H4 (cell line): ENCODE results near the gene SLC49A3. TPM values are rescaled to one million over a fixed set of nuclear protein-coding genes. Genes with fewer than 3 reads are reported as not detected.
A peak's percentile ranks its signal among the peaks of the same experiment; 100 is the strongest.
"Not testable (repeated sequence)": the region's sequence is repeated elsewhere in the genome, so short reads cannot be mapped to it uniquely, and the experiment has no call there.

Source experiments
- DNase-seq: peaks from one replicate; pipeline ENCODE4 v3.0.0-alpha.2; 2015; ENCODE audit warnings: low spot score
- total RNA-seq: library from RNA; depleted of rRNA; stranded (reverse); fragments of >200 nt; shearing (Covaris generic); gene quantifications from 2 replicates; pipeline ENCODE4 v1.2.3, GENCODE V29; 2014

SLC49A3 gene
- total RNA-seq, 1 experiment from 2014 or later: not detected

DNA sequence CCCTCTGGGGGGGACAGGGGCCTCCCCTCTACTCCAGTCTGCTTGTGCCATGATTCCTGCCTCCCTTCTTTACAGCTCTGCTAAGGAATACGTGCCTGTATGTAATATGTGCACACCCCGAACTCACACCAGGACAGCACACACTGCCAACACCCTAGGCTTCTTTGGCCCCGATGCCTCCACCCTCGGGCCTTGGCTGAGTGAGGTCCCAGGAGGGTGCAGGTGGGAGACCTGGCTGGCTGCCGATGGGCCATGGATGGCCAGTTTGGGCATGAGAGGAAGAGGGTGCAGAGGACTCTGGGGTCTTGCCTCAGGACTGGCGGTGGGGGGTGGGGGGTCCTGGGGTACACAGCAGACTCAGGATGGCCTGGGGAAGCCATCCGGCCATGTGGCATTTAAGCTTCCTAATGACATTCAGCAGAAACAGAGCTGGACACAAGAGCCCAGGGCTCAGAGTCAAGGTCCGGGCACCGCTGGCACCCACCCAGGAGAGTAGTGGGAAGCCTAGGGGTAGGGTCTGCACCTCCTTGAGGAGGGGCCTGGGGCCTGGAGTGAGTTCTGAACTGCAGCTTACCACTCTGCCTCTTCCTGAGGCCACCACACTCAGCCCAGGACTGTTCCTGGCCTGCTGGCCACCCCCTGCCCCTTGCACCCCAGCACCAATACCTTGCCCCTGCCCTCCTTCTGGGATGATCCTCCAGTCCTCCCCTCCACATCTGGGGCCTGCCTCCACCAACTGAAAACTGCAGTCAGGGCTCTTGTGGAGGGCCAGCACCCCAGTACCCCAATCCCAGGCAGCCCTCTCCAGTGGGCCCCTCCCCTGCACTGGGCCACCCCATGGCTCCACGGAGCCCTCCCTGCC, 14.6 kb upstream of the SLC49A3 start:
- DNase-seq: no peak

GRCh38 chr4:702618-703048, 13.7 kb upstream of the SLC49A3 start:
- DNase-seq: no peak

- no peak for DNase-seq
Measured at GRCh38 chr4:700587-701264, 11.8 kb upstream of the SLC49A3 start.

- no peak for DNase-seq
Measured at GRCh38 chr4:699816-700580, 11.0 kb upstream of the SLC49A3 start.

DNA sequence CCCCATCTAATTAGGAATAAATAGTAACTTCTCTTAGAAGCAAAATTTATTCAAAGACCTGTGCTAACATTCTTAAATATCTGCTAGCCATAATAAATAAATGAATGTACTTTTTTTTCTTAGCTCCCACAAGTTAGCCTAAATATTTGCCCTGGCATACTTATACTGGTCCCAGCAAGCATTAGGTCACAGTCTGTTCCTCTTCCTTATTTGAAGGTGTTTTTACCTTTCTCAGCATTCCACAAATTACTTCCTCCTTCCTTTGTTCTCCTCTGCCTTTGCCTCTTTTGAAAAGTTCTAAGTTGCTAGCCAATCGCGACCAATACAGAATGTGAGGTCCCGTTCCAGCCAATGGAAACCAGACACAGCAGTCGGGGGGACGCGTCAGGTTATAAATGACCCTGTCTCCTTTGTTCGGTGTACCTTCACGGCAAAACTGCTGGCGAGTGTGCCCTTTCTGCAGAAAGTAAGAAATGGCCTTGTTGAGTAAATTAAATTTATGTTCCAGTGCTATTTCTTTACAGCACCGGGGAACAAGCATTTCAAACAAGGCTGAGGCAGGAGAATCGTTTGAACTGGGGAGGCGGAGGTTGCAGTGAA, 5.5 kb upstream of the SLC49A3 start:
- DNase-seq: not testable (repeated sequence)

- no peak for DNase-seq
Measured at GRCh38 chr4:692771-693554, 4.0 kb upstream of the SLC49A3 start.

DNA sequence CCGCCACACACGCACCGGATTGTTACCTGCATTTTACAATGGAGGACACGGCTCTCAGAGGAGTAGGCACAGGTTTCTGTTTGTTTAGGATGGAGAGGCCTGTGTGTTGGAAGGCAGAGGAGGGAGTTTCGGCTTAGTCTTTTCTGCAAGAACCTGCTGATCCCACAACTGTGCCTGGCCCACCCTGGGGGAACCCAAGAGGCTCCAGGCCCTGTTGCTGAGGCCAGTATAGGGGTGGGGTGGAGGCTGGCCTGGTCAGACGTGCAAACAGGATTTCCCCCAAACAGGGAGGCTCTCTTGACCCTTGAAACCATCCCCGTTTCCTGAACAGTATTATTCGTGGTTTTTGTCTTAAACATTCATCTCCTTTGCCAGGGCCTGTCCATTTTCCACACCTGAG, 772 bp upstream of the SLC49A3 start:
- no peak for DNase-seq

DNA sequence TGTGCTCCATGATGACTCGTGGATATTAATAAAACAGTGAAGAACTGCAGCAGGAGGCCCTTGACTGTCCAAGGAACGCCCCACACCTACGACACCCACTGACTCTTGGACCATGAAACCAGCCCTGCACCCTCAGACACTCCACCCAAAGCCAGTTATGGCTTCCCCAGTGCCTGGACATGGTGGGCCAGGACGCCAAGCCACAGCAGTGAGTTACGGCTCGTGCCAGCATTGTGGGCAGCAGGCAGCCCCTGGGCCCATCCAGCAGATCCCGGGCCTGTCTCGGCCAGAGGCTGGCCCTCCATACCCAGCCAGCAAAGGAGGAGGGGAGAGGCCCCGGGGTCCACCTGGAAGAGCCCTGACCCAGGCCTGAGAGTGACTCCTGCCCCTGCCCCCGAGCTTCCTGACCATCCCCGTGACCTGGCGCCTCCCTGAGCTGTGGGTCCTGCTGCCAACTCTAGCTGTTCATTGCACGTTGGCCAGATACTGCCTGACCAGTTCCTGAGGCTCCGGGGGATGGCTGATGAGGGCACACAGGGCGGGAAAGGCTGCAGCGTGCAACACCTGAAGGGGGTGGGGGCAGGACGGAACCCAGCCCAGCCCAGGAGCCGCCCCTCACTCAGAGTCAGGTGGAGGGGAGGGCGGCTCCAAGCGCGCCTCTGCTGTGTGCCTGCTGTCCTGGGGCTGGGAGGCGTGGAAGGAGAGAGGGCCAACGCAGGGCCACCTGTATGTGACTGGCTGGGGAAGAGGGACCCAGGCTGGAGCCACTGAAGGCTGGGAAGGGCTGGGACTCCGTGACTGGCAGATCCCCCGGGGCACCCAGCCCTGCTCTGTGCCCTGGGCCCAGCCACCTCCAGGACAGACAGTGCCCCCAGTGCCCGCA, 739 bp downstream of the SLC49A3 start:
- no peak for DNase-seq

DNA sequence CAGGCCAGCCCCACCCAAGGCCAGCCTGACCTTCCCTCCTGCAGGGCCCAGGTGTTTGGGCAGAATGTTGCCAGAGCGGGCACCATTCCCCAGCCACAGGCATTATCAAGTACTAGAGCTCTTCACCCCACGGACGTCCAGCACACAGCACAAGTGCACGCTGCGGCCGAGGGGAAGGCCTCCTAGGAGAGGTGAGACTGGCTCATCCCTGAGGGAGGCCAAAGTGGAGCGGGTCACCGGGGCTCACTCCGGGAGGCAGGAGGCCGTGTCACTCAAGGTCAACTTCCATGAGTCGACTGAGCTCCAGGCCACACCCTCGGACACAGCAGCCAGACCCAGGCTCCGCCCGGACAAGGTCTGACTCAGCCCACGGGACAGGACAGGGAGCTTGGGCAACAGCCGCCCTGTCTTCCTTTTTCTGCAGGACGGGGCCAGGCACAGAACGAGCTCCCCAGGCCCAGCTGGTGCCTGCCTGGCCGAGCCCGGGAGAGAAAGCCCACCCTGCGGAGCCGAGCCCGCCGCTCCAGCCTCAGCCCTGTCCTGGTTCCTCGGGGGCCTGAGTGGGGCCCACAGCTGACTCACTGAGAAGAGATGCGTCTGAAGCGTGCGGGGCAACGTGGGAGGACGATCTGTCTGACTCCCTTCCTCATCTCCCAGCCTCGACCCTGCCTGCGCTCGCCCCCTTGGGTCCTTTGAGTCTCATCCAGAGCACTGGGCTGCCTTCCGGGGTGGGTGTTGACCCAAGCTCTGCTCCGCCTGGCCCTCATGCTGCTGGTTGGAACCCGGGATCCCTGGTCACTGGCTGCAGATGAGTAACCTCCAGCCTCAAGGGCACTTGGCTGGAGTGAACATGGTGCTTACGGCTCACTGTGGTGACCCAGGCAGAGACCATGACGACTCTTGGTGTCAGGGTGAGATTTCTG, 1.6 kb downstream of the SLC49A3 start:
- DNase-seq: peak; percentile 84

- no peak for DNase-seq
Measured at GRCh38 chr4:686413-687040, 2.4 kb downstream of the SLC49A3 start.

- DNase-seq: no peak
Measured at GRCh38 chr4:685679-686412, 3.1 kb downstream of the SLC49A3 start.

- no peak for DNase-seq
Measured at GRCh38 chr4:684623-685327, 4.2 kb downstream of the SLC49A3 start.

- DNase-seq: peak; percentile 66
Measured at GRCh38 chr4:683982-684622, 4.8 kb downstream of the SLC49A3 start.

DNA sequence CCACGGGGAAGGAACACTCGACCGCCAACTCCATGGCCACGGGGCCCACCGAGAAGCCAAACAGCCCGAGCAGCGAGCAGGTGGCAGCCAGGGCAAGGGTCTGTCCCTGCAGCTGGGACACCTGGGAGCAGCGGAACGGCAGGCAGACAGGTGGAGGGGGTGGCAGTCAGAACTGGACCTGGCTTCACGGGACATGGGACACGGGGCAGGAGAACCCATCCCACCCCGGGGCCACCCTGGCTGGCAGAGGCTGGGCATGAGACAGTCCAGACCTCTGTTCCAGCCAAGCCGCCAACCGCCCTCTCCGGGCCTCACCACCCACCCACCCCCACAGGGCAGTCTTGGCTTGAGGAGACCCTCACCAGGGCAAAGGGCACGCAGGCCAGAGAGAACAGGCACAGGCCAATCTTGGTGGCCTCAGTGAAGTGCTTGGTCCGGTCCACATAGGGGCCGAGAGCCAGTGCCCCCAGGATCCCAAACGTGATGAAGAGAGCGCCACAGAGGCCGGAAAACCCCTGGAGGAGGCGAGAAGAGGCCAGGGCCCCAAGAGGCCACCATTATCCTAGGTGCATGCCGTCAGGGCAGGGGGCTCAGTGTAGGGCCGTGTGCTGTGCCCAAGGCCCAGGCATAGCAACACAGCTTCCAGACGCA, 5.6 kb downstream of the SLC49A3 start:
- DNase-seq: no peak

- DNase-seq: no peak
Measured at GRCh38 chr4:682490-683172, 6.3 kb downstream of the SLC49A3 start.
